Cerebellar cortex (tissue), 1 donor: ENCODE measurements around the gene B3GNT4.
"Not testable (repeated sequence)": the region's sequence is repeated elsewhere in the genome, so short reads cannot be mapped to it uniquely, and the experiment has no call there.

Experiments
- DNase-seq: peaks from one replicate; pipeline ENCODE4 v3.0.0-alpha.2; 2015; ENCODE audit warnings: low spot score

The B3GNT4 gene

DNA sequence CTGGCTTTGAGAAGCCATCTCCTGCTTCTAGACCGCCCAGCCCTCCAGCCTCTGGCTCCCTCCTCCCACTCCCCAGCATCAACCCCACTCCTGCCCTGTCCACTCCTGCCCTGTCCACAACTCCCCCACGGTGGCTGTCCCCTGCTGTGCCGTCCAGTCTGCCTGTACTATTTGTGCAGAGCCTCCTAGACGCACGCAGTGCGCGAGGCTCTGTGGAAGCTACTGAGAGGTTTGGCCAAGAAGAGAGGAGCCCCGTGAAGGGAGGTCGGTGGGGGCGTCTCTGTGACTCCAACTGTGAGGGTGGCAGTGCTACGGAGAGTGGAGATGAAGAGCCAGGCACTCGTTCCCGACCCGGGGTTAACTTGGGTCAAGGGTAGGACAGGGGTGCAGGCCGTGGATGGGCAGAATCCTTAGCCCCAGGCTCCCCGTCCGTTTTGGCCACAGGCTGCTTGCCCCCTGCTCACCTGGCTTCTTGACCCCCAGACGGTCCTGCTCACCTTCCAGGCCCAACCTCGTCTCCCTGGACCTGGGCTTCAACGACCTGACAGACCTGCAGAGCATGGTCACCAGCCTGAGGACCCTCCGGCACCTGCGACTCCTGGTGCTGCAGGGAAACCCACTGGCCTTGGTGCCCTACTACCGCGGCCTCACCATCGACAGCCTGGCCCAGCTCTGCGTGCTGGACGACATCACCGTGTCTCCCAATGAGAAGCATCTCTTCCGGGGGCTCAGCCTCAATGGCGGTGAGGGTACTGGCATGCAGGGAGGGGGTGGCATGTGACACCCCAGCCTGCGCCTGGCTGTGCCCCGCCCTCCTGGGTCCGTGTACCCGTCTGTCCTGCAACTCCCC lies 13.7 kb upstream of the B3GNT4 start:
- no peak for DNase-seq

DNA sequence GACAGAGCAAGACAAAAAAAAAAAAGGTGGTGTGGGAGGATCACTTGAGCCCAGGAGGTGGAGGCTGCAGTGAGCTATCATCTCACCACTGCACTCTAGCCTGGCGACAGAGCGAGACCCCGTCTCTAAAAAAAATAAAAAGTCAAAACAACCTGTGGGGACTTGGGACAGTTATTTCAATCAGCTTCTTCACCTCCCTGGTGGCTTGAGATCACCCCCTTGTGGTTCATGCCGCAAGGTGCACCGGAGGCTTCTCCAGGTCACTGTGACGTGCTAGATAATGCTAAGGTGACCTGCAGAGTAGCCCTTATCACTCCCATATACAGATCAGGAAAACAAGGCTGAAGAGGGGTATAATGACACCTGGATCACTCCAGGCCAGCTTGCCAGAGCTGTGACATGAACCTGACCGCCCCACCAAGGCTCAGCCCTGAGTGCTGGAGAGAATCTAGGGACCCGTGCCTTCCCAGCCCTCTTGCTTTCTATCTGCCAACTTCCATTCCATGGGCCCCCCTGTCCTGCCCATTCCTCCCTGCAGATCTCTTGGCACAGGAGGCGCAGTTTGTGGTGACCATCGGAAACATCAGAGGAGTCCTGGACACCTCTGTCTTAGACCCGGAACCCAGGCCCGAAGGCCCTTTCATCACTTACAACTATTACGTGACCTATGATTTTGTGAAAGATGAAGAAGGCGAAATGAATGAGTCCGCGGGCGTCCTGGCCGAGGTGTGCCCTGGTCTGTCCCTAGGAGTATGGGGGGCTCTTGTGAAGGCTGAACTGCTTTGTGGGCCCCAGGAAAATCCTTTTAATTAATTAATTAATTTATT lies 12.5 kb upstream of the B3GNT4 start:
- DNase-seq, result peak; percentile 65

DNA sequence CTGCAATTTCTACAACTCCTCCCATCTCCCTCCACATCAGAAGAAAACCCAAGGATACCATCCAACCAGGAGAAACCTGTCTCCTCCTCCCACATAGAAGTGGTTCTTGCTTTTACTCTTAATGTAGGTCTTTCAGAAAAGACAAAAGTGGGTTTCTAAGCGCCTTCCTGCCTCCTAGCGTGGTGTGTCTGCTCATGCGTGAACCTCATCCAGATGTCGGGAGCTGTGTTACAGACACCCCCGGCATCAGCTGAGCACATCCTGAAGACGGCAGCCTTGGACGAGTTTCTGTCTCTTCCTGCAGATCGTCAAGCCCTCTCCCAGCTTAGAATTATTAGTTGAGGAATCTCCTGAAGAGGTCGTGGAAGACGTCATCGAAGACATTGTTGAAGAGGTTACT lies 11.1 kb upstream of the B3GNT4 start:
- DNase-seq, result no peak

DNA sequence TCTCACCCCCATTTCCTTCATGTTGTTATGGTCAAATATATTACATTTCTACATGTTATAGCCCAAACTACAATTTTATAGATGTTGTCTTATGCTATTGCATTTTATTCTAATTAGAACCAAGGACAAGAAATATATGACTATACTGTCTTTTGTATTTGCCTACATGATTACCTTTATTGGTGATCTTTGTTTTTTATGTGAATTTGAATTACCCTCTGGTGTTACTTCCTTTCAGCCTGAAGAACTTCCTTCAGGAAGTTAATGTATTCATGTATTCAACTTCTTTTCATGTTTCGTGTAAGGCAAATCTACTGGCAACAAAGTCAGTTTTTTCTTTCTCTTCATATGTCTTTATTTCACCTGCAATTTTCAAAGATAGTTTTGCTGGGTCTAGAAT lies 8.7 kb upstream of the B3GNT4 start:
- DNase-seq, result no peak

DNA sequence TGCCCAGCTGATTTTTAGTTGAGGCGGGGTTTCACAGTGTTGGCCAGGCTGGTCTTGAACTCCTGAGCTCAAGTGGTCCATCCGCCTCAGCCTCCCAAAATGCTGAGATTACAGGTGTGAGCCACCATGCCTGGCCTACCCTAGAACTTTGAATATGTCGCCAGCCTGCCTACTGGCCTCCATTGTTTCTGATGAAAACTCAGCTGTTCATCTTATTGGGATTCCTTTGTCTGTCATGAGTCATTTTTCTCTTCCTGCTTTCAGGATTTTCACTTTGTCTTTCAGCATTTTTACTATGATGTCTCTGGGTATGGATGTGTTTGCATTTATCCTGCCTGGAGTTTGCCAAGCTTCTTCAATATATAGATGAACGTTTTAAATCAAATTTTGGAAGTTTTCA lies 8.1 kb upstream of the B3GNT4 start:
- no peak for DNase-seq

DNA sequence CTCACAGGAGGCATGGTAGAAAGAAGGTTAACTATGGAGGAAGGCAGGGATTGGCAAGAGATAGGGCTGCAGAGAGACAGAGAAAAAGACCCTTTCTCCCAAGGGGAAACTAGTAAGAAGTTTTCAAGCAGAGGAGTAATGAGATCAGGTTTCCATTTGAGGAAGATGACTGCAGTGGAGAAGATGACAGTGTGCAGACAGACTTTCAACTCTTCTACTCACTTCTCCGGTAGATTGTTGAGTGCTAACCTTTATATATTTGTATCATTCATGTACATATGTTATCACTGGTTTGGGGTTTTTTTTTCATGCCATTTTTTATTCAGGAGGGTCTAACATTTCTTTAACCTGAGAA lies 5.9 kb upstream of the B3GNT4 start:
- DNase-seq, result no peak

GRCh38 chr12:122199484-122200355 lies 3.8 kb upstream of the B3GNT4 start:
- DNase-seq, result no peak

- no peak for DNase-seq
Measured at GRCh38 chr12:122200541-122201175, 2.9 kb upstream of the B3GNT4 start.

GRCh38 chr12:122201381-122201780 lies 2.1 kb upstream of the B3GNT4 start:
- no peak for DNase-seq

DNA sequence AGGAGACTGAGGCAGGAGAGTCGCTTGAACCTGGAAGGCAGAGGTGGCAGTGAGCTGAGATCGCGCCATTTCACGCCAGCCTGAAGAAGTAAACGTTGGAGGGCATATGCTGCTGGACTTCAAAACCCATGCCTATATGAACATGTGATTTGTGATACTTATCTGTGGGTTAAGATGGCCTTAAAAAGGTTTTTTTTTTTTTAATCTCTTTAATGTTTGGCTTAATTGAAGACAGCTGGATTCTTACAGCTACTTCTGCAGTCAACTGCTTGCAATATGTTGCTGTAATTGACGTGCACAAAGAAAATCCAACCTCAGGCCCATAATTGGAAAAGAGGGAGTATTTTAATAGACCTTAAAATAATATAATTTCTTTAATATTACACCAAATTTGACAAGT lies 1.5 kb upstream of the B3GNT4 start:
- no peak for DNase-seq

- not testable (repeated sequence) for DNase-seq
Measured at GRCh38 chr12:122202811-122203210, 698 bp upstream of the B3GNT4 start.

DNA sequence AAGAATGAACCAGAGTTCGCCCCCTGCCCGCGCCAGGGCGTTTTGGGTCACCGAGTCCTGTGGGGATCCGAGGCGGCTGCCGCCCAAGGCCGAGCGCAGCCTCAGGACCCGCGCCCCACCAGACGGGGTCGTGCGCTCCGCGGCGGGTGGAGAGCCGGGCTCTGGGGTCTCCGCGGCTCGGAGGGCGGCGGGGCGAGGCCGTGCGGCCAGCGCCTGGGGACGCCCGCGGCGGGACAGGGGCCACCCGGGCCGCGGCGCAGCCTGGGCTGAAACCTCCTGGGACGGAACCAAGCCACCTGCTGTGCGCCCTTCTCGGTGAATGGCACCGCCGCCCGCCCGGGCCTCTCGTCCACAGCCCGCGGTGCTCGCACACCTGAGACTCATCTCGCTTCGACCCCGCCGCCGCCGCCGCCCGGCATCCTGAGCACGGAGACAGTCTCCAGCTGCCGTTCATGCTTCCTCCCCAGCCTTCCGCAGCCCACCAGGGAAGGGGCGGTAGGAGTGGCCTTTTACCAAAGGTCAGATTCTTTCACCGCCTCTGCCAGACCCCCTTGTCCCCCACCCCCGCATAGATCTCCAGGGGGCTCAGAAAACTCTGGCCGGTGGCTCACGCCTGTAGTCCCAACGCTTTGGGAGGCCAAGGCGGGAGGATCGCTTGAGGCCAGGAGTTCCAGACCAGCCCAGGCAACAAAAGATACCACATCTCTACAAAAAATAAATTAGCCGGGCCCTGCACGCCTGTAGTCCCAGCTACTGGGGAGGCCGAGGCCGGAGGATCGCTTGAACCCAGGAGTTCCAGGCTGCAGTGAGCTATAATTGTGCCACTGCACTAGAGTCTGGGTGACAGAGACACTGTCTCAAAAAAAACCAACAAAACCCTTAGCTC lies 901 bp downstream of the B3GNT4 start:
- DNase-seq, result no peak

DNA sequence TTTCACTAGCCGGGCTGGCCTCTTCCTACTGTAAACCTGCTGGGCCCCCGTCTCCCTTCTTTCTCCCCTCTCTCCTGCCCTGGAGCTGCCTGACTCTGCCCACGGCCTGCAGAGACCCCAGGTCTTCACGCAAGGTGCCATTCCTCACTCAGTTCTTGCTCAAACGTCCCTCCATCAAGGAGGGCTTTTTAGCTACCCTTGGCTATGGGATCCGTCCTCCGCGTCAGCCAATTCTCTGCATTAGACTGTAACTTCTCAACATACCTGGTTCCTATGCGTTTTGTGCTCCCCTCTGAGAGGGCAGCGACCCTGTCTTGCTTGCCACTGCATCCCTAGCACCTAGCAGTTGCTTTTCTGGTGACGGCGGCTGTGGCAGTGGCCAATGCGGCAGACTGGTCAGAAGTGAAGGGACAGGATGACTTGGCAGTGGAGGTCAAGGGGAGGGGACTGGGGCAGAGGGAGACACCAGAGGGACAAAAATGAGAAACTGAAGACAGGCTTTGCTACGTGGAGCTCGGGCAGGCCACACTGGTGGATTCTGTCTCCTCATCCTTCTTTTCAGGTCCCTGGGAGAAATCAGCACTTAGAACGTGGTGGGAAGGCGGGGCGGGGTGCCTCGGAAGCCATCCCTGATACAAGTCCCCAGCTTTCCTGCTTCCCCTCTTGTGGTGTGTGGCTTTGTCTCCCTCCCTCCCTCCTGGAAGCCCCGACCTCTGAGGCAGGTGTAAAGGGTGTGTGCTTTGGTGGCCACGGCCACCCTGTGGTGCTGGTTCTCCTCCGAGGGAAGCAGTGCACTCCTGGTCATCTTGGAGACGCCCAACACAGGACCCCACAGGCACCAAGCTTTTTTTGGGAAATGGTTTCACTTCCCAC lies 1.8 kb downstream of the B3GNT4 start:
- peak; percentile 50 for DNase-seq

- peak; percentile 35 for DNase-seq
Measured at GRCh38 chr12:122206111-122206881, 2.8 kb downstream of the B3GNT4 start.

GRCh38 chr12:122206976-122207375 lies 3.5 kb downstream of the B3GNT4 start:
- DNase-seq, result no peak

DNA sequence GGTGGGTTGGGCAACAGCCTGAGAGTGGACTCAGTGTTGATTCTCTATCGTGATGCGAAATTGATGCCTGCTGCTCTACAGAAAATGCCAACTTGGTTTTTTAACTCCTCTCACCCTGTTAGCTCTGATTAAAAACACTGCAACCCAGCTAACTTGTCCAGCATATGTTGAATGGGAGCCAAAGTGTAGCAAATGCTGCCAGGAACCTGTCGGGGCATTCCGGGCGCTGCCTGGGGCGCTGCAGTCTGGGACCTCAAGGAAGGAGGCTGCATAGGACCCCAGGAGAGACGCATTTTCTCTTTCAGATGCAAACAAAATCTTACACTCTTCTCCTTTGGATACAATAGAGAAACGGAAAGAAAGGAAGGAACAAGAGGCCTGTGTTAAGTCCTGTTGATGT lies 3.9 kb downstream of the B3GNT4 start:
- peak; percentile 33 for DNase-seq

DNA sequence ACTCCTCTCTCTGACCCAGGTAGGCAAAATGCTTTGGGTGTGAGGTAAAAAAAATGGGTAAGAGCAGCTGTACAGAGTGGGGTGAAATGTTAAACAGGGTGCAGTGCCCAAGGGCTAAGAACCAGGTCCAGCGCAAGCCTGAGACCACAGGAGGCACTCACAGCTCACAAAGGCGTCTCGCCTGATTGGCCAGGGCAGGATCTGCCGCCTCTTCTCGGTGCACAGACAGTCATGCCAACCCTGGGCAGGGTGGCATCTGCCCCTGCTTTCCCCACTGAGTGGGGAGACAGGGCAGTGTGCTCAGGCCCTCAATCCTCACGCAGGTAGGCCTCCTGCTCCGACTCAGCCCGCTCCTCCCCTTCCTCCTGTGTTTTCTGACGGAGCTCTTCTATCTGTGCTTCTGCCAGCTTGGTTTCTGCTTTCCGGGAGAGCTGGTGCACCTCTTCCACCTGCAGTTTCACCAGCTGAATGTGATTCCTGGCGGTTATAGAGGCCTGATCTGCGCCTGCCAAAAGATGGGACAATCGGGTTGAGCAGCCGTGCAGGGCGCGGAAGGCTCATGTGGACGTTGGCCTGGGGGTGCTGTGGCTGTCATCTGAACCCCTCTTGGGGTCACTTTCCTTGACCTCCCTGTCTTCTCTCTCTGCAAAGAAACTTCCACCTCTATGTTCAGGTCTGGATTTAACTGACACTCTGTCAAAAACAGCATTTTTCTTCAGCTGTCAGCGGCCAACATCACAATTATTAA lies 4.7 kb downstream of the B3GNT4 start:
- peak; percentile 52 for DNase-seq

GRCh38 chr12:122215771-122216170 lies 12.3 kb downstream of the B3GNT4 start:
- no peak for DNase-seq
